ENCODE results near the gene SRGAP1.

Gene SRGAP1

DNA sequence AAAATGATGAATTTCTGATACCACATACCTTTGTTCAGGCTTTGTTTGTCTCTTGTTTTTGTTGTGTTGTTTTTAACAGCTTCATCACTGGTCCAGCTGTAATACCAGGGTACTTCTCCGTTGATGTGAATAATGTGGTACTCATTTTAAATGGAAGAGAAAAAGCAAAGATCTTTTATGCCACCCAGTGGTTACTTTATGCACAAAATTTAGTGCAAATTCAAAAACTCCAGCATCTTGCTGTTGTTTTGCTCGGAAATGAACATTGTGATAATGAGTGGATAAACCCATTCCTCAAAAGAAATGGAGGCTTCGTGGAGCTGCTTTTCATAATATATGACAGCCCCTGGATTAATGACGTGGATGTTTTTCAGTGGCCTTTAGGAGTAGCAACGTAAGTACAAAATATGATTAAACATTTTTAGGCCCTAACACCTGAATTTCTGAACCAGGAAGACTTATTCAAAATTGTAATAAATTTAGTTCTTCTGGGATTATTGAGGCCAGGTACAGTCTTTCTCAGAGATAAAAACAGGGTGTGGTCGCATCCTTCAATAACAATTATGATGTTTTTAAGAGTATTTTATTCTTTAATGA, 42.4 kb upstream of the SRGAP1 start:
- H3K79me2 ChIP-seq (ENCODE audit: low read length): no peaks in the 10 kb centered on the region
- H2AFZ ChIP-seq (ENCODE audit: low read length): no peak overlapping the region
- peak; percentile 21 for DNase-seq

DNA sequence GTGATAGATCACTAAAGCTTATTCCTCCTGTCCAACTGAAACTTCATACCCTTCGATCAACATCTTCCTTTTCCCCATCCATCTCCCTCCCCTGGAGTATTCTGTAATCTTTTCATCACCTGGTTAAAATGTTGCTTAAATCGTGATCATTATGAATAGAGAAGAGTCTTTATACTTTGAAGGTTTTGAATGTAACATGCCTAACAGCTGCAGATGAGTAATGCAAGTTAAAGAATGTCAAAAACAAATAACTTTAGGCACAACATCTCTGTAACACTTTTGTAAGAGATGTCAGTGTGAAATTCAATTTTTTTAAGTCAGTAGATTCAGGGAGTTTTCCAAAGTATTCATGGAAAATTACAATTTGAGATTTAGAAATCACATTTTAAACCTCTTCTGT, 39.8 kb upstream of the SRGAP1 start:
- no peak overlapping the region for H3K4me3 ChIP-seq (ENCODE audit: low read length)
- no peak overlapping the region for H2AFZ ChIP-seq (ENCODE audit: low read length)
- H3K9ac ChIP-seq (ENCODE audit: low read length): no peak overlapping the region
- H3F3A ChIP-seq (ENCODE audit: insufficient read depth, low read length): no peaks in the 10 kb centered on the region
- H3K4me2 ChIP-seq (ENCODE audit: low read depth, low read length): no peak overlapping the region
- no peaks in the 10 kb centered on the region for H3K36me3 ChIP-seq (replicated peaks; ENCODE audit: insufficient read depth, low read length)
- TF ChIP-seq, protein P1, sequence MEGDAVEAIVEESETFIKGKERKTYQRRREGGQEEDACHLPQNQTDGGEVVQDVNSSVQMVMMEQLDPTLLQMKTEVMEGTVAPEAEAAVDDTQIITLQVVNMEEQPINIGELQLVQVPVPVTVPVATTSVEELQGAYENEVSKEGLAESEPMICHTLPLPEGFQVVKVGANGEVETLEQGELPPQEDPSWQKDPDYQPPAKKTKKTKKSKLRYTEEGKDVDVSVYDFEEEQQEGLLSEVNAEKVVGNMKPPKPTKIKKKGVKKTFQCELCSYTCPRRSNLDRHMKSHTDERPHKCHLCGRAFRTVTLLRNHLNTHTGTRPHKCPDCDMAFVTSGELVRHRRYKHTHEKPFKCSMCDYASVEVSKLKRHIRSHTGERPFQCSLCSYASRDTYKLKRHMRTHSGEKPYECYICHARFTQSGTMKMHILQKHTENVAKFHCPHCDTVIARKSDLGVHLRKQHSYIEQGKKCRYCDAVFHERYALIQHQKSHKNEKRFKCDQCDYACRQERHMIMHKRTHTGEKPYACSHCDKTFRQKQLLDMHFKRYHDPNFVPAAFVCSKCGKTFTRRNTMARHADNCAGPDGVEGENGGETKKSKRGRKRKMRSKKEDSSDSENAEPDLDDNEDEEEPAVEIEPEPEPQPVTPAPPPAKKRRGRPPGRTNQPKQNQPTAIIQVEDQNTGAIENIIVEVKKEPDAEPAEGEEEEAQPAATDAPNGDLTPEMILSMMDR (IDR thresholded peaks at IDR 0.05; ENCODE audit: low read length): no peak
- TF ChIP-seq EZH2phosphoT487 (IDR thresholded peaks at IDR 0.05; ENCODE audit: low read length): no peak
- no peak for TF ChIP-seq EZH2 (optimal IDR thresholded peaks at IDR 0.05; ENCODE audit: low read depth, low read length)
- no peaks in the 10 kb centered on the region for H3K9me2 ChIP-seq (replicated peaks; ENCODE audit: insufficient read depth, low read length)
- no peaks in the 10 kb centered on the region for H4K20me1 ChIP-seq (ENCODE audit: insufficient read depth, low read length)
- H3K27me3 ChIP-seq (replicated peaks; ENCODE audit: insufficient read depth, low read length): no peaks in the 10 kb centered on the region
- H3K4me1 ChIP-seq (ENCODE audit: low read length): no peaks in the 10 kb centered on the region
- DNase-seq: no peak
- no peaks in the 10 kb centered on the region for H3K79me2 ChIP-seq (ENCODE audit: low read length)
- no peaks in the 10 kb centered on the region for H3K9me3 ChIP-seq (replicated peaks; ENCODE audit: insufficient read depth, low read length)
- H3K27ac ChIP-seq (ENCODE audit: low read length): no peak overlapping the region

More for the DNA sequence above, 42.4 kb upstream of the SRGAP1 start:
- H3K9me2 ChIP-seq (replicated peaks; ENCODE audit: insufficient read depth, low read length): no peaks in the 10 kb centered on the region
- no peaks in the 10 kb centered on the region for H3K9me3 ChIP-seq (replicated peaks; ENCODE audit: insufficient read depth, low read length)
- H3F3A ChIP-seq (ENCODE audit: insufficient read depth, low read length): no peaks in the 10 kb centered on the region
- no peak overlapping the region for H3K27ac ChIP-seq (ENCODE audit: low read length)
- H3K27me3 ChIP-seq (replicated peaks; ENCODE audit: insufficient read depth, low read length): no peaks in the 10 kb centered on the region
- H3K9ac ChIP-seq (ENCODE audit: low read length): no peak overlapping the region
- H3K36me3 ChIP-seq (replicated peaks; ENCODE audit: insufficient read depth, low read length): no peaks in the 10 kb centered on the region
- no peaks in the 10 kb centered on the region for H4K20me1 ChIP-seq (ENCODE audit: insufficient read depth, low read length)
- H3K4me1 ChIP-seq (ENCODE audit: low read length): no peaks in the 10 kb centered on the region
- H3K4me2 ChIP-seq (ENCODE audit: low read depth, low read length): no peak overlapping the region
- TF ChIP-seq, protein P1 (IDR thresholded peaks at IDR 0.05; ENCODE audit: low read length): peak; percentile 63
- TF ChIP-seq EZH2phosphoT487 (IDR thresholded peaks at IDR 0.05; ENCODE audit: low read length): no peak
- no peak overlapping the region for H3K4me3 ChIP-seq (ENCODE audit: low read length)

DNA sequence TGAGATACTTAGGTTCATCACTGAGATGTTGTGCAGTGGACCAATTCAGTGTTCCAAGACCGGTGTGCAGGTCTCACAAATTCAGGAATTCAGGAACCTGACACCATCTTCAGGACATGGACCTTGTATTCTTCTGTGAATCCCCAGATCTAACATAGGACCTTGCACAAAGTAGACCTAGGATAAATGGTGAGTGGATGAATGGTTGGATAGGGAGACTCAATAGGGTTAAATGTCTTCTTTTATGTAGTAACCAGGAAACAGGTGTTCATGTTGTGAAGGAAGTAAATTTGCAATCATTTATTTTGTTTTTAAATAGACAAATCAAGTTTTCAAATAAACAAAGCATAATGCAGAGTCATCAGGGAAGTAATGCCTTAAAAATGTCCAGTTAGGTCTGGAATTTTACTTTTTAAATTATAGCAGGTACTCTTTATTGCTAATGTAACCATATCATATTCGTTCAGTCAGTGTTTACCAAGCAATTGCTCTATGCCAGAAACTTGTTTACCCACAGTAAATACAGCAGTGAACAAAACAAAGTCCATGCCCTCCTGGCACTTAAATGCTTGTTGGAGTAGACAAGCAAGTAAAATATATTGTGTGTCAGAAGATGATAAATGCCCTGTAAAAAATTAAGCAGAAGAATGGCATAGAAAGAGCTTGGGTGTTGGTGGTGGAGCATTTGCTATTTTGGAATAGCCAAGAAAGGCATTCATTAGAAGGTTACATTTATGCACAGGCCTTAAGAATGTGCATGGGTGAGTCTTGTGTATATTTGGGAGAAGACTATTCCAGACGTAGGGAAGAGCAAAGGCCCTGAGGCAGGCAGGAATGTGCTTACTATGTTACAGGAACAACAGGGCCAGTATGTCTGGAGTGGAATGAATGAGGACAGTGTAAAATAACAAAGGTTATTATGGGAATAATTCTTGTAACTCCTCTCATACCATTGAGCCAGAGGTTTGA, 38.5 kb upstream of the SRGAP1 start:
- no peak overlapping the region for H3K4me2 ChIP-seq (ENCODE audit: low read depth, low read length)
- DNase-seq: no peak
- H3K4me3 ChIP-seq (ENCODE audit: low read length): no peak overlapping the region
- H3K27me3 ChIP-seq (replicated peaks; ENCODE audit: insufficient read depth, low read length): no peaks in the 10 kb centered on the region
- no peaks in the 10 kb centered on the region for H3K79me2 ChIP-seq (ENCODE audit: low read length)
- H2AFZ ChIP-seq (ENCODE audit: low read length): no peak overlapping the region
- H3K4me1 ChIP-seq (ENCODE audit: low read length): no peaks in the 10 kb centered on the region
- H4K20me1 ChIP-seq (ENCODE audit: insufficient read depth, low read length): no peaks in the 10 kb centered on the region
- TF ChIP-seq, protein P1 (IDR thresholded peaks at IDR 0.05; ENCODE audit: low read length): no peak
- TF ChIP-seq EZH2 (optimal IDR thresholded peaks at IDR 0.05; ENCODE audit: low read depth, low read length) (no peak), EZH2phosphoT487 (IDR thresholded peaks at IDR 0.05; ENCODE audit: low read length) (no peak)
- H3K36me3 ChIP-seq (replicated peaks; ENCODE audit: insufficient read depth, low read length): no peaks in the 10 kb centered on the region
- no peaks in the 10 kb centered on the region for H3K9me2 ChIP-seq (replicated peaks; ENCODE audit: insufficient read depth, low read length)
- no peak overlapping the region for H3K9ac ChIP-seq (ENCODE audit: low read length)
- no peaks in the 10 kb centered on the region for H3K9me3 ChIP-seq (replicated peaks; ENCODE audit: insufficient read depth, low read length)
- H3K27ac ChIP-seq (ENCODE audit: low read length): no peak overlapping the region
- H3F3A ChIP-seq (ENCODE audit: insufficient read depth, low read length): no peaks in the 10 kb centered on the region
